ENCODE measurements around the gene APOBEC3G.
"Not testable (repeated sequence)": the region's sequence is repeated elsewhere in the genome, so short reads cannot be mapped to it uniquely, and the experiment has no call there.

Gene APOBEC3G

GRCh38 chr22:39055658-39056057 lies 21.4 kb upstream of the APOBEC3G start:
- Histone ChIP-seq H3K27me3 (ENCODE audit: control insufficient read depth, insufficient read depth, low read length) (no peaks in the 10 kb centered on the region), H3K9ac (no peak overlapping the region), H3K4me3 (ENCODE audit: low read depth, low read length) (no peak overlapping the region), H2AFZ (no peak overlapping the region), H3K27ac (no peak overlapping the region), H3K4me2 (ENCODE audit: low read length) (no peak overlapping the region), H3K4me1 (no peaks in the 10 kb centered on the region), H3K9me3 (ENCODE audit: control insufficient read depth, low read length) (no peaks in the 10 kb centered on the region), H3K36me3 (ENCODE audit: control insufficient read depth, insufficient read depth, low read length) (no peaks in the 10 kb centered on the region), H3K79me2 (no peaks in the 10 kb centered on the region)
- TF ChIP-seq, protein P1, sequence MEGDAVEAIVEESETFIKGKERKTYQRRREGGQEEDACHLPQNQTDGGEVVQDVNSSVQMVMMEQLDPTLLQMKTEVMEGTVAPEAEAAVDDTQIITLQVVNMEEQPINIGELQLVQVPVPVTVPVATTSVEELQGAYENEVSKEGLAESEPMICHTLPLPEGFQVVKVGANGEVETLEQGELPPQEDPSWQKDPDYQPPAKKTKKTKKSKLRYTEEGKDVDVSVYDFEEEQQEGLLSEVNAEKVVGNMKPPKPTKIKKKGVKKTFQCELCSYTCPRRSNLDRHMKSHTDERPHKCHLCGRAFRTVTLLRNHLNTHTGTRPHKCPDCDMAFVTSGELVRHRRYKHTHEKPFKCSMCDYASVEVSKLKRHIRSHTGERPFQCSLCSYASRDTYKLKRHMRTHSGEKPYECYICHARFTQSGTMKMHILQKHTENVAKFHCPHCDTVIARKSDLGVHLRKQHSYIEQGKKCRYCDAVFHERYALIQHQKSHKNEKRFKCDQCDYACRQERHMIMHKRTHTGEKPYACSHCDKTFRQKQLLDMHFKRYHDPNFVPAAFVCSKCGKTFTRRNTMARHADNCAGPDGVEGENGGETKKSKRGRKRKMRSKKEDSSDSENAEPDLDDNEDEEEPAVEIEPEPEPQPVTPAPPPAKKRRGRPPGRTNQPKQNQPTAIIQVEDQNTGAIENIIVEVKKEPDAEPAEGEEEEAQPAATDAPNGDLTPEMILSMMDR (IDR thresholded peaks at IDR 0.05): no peak

DNA sequence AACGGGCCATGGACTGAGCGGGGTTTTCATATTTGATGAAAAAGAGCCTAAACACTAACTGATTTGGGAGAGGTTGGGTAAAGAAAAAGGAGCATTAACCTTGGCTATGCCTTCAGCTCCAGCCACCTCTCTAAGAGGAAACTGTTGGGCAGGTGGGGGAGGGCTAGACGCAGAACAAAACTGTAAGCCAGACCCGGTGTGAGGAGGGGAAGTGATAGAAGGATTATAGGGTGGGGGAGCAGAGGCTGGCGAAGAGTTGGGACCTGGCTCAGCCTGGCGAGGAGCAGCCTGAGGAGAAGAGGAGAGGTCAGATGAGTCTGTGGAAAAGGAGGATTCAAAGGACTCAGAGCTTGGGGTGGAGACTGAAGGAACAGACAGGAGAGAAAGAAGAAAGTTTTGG lies 15.8 kb upstream of the APOBEC3G start:
- H2AFZ ChIP-seq; H3K36me3 ChIP-seq (ENCODE audit: control insufficient read depth, insufficient read depth, low read length); H3K4me2 ChIP-seq (ENCODE audit: low read length); H3K79me2 ChIP-seq; H3K27me3 ChIP-seq (ENCODE audit: control insufficient read depth, insufficient read depth, low read length); H3K27ac ChIP-seq; H3K4me1 ChIP-seq; H3K9me3 ChIP-seq (ENCODE audit: control insufficient read depth, low read length); H3K4me3 ChIP-seq (ENCODE audit: low read depth, low read length); H3K9ac ChIP-seq: not testable (repeated sequence)

DNA sequence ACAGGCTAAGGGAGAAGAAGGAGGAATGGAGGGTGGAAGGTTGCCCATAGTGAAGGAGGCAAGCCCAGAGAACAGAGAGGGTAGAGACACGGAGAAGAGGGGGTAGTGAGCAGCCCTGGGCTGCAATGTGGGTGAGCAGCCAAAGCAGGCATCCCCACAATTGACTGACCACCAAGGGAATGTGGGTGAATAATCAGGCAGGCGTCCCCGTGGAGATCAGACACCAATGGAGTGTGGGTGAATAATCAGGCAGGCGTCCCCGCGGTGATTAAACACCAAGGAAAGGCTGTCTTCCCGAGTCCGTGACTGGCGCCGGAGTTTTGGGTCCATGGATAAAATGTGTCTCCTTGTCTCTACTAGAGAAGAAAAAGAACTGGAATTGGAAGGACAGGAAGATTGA lies 15.1 kb upstream of the APOBEC3G start:
- not testable (repeated sequence) for H3K4me1 ChIP-seq; H3K27ac ChIP-seq; H3K79me2 ChIP-seq; H3K9ac ChIP-seq; H3K4me3 ChIP-seq (ENCODE audit: low read depth, low read length); H3K4me2 ChIP-seq (ENCODE audit: low read length); H3K36me3 ChIP-seq (ENCODE audit: control insufficient read depth, insufficient read depth, low read length); H2AFZ ChIP-seq; H3K9me3 ChIP-seq (ENCODE audit: control insufficient read depth, low read length); H3K27me3 ChIP-seq (ENCODE audit: control insufficient read depth, insufficient read depth, low read length)

DNA sequence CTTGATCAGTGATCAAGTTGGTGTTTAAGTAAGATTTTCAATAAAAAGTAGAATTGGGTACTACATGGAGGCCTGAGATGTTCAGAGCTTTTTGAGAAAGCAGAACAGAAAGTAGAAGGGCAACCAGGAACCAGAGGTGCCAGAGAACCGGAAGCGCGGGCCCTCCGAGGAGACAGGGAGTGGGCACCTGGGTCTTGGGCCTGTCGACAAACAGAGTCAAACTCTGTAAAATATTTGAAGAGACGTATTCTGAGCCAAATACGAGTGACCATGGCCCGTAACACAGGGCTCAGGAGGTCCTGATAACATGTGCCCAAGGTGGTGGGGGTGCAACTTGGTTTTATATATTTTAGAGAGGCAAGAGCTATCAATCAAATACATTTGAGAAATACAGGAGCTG lies 13.2 kb upstream of the APOBEC3G start:
- not testable (repeated sequence) for H3K4me2 ChIP-seq (ENCODE audit: low read length); H3K27ac ChIP-seq; H3K36me3 ChIP-seq (ENCODE audit: control insufficient read depth, insufficient read depth, low read length); H2AFZ ChIP-seq; H3K4me1 ChIP-seq; H3K4me3 ChIP-seq (ENCODE audit: low read depth, low read length); H3K9me3 ChIP-seq (ENCODE audit: control insufficient read depth, low read length); H3K79me2 ChIP-seq; H3K9ac ChIP-seq; H3K27me3 ChIP-seq (ENCODE audit: control insufficient read depth, insufficient read depth, low read length)

DNA sequence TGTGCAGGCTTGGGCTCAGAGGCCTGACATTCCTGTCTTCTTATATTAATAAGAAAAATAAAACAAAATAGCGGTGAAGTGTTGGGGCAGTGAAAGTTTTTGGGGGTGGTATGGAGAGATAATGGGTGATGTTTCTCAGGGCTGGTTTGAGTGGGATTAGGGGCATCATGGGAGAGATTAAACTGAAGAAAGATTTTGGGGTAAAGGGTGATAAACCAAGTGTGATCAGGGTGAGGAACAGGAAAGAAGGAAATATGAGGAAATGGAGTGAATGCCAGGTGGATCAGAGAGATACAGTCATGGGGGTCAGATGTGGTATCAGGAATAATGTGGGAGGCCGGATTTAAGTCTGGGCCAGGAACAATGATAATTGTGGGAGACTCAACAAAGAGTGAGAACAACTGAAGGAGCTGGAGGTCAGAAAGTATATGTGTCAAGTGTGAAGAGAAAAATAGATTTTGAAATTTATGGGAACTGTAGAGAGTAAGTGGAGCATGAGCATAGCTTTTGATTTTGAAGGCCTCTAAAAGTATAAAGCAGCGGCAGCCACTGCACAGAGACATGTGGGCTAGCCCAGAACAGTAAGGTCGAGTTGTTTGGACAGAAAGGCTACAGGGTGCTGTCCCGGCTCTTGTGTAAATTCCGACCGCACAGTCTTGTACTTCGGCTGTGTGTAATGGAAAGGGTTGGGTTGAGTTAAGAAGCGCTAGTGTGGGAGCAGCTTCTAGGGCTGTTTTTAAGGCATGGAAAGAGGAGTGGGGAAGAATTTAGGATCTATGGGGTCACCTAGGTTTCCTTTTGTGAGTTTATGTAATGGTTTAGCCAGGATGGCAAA lies 10.4 kb upstream of the APOBEC3G start:
- H3K27ac ChIP-seq; H3K4me3 ChIP-seq (ENCODE audit: low read depth, low read length); H2AFZ ChIP-seq: not testable (repeated sequence)

GRCh38 chr22:39068033-39068785 lies 8.9 kb upstream of the APOBEC3G start:
- peak overlapping the region; percentile 42 for H2AFZ ChIP-seq
- no peak overlapping the region for H3K4me3 ChIP-seq (ENCODE audit: low read depth, low read length)
- no peaks in the 10 kb centered on the region for H3K36me3 ChIP-seq (ENCODE audit: control insufficient read depth, insufficient read depth, low read length)
- H3K79me2 ChIP-seq: no peaks in the 10 kb centered on the region
- peaks cover 2% of the 10 kb centered on the region for H3K4me1 ChIP-seq
- no peak overlapping the region for H3K4me2 ChIP-seq (ENCODE audit: low read length)
- H3K9me3 ChIP-seq (ENCODE audit: control insufficient read depth, low read length): no peaks in the 10 kb centered on the region
- no peaks in the 10 kb centered on the region for H3K27me3 ChIP-seq (ENCODE audit: control insufficient read depth, insufficient read depth, low read length)
- H3K27ac ChIP-seq: no peak overlapping the region
- TF ChIP-seq, protein P1 (IDR thresholded peaks at IDR 0.05): no peak
- H3K9ac ChIP-seq: no peak overlapping the region

More for the DNA sequence above, 10.4 kb upstream of the APOBEC3G start:
- not testable (repeated sequence) for H3K27me3 ChIP-seq (ENCODE audit: control insufficient read depth, insufficient read depth, low read length); H3K4me2 ChIP-seq (ENCODE audit: low read length); H3K36me3 ChIP-seq (ENCODE audit: control insufficient read depth, insufficient read depth, low read length); H3K9me3 ChIP-seq (ENCODE audit: control insufficient read depth, low read length); H3K9ac ChIP-seq; H3K4me1 ChIP-seq; H3K79me2 ChIP-seq
